CD4-positive, alpha-beta memory T cell (primary cell): Measurements from ENCODE around the gene SUN2. TPM values are rescaled to one million over a fixed set of nuclear protein-coding genes. Genes with fewer than 3 reads are reported as not detected.

ENCODE experiments used
- CTCF ChIA-PET: fragments of 350-600 bp; sonication (Branson Sonifier 250); formaldehyde crosslinking; loops from one replicate; lab custom pipeline; 2021; ENCODE audit warnings: inconsistent platforms; ENCODE audit not compliant: partially characterized antibody; lab: Charles Lee
- POLR2A ChIA-PET: fragments of 350-600 bp; sonication (Branson Sonifier 250); formaldehyde crosslinking; loops from one replicate; lab custom pipeline; 2021; ENCODE audit not compliant: partially characterized antibody; lab: Charles Lee
- DNase-seq, 5 donors: peaks; one replicate each; pipeline versions ENCODE4 v3.0.0 to v3.0.0-alpha.2; 2020 to 2022; ENCODE audit warnings: mixed read lengths in 1 of 5
- H3K27ac ChIP-seq: one replicate; pipeline ENCODE4 v1.7.0; 2013; ENCODE audit warnings: low read depth, low read length
- H3K27me3 ChIP-seq: 2 replicates; pipeline ENCODE4 v1.7.0; 2013; ENCODE audit warnings: mild to moderate bottlenecking, low read length, moderate library complexity; ENCODE audit not compliant: insufficient read depth
- H3K36me3 ChIP-seq: 2 replicates; pipeline ENCODE4 v1.7.0; 2013; ENCODE audit warnings: mild to moderate bottlenecking, low read length, moderate library complexity; ENCODE audit not compliant: insufficient read depth
- H3K4me1 ChIP-seq: 2 replicates; pipeline ENCODE4 v1.7.0; 2013; ENCODE audit warnings: mild to moderate bottlenecking, low read length, moderate library complexity; ENCODE audit not compliant: insufficient read depth
- H3K4me3 ChIP-seq, 2 donors: one replicate each; pipeline ENCODE4 v1.7.0; 2013; ENCODE audit warnings: low read length in 2 of 2, mild to moderate bottlenecking in 1 of 2
- H3K9me3 ChIP-seq, 2 donors: one replicate each; pipeline ENCODE4 v1.7.0; 2013; ENCODE audit warnings: low read length in 2 of 2, control low read depth in 1 of 2; ENCODE audit not compliant: control insufficient read depth in 1 of 2
- H3K27ac Mint-ChIP-seq, 7 donors: one replicate each; pipeline ENCODE4 v1.8.0; 2020 to 2021; ENCODE audit warnings: mixed read lengths in 7 of 7, mild to moderate bottlenecking in 6 of 7, inconsistent platforms in 3 of 7, moderate library complexity in 3 of 7
- H3K27me3 Mint-ChIP-seq, 2 donors: one replicate each; pipeline ENCODE4 v1.8.0; 2020 to 2021; ENCODE audit warnings: mixed read lengths in 2 of 2
- H3K36me3 Mint-ChIP-seq, 2 donors: one replicate each; pipeline ENCODE4 v1.8.0; 2020 to 2021; ENCODE audit warnings: mixed read lengths in 2 of 2, inconsistent platforms in 1 of 2, mild to moderate bottlenecking in 1 of 2
- H3K4me1 Mint-ChIP-seq, 4 donors: one replicate each; pipeline ENCODE4 v1.8.0; 2020 to 2021; ENCODE audit warnings: mixed read lengths in 4 of 4, mild to moderate bottlenecking in 1 of 4
- H3K4me3 Mint-ChIP-seq, 8 donors: one replicate each; pipeline ENCODE4 v1.8.0; 2020 to 2021; ENCODE audit warnings: mixed read lengths in 8 of 8, mild to moderate bottlenecking in 7 of 8, moderate library complexity in 6 of 8, inconsistent platforms in 3 of 8
- H3K9me3 Mint-ChIP-seq, 8 donors: one replicate each; pipeline ENCODE4 v1.8.0; 2020 to 2021; ENCODE audit warnings: mixed read lengths in 8 of 8, mild to moderate bottlenecking in 5 of 8, inconsistent platforms in 3 of 8, moderate library complexity in 1 of 8
- intact Hi-C: fragments of 100-400 bp; cut with micrococcal nuclease; formaldehyde crosslinking; loops from one replicate; pipeline ENCODE4 v1.15.1; 2023
- polyA plus RNA-seq, 2 donors: library from polyadenylated mRNA; unstranded; fragments of 300-500 nt; fragmentation: Illumina TruSeq; gene quantifications; one replicate each; pipeline ENCODE4 v1.2.3, GENCODE V29; 2021
- total RNA-seq, 2 experiments: library from RNA; stranded (reverse); gene quantifications; one replicate each; pipeline ENCODE4 v1.2.3, GENCODE V29; 2021

Gene SUN2
- total and polyA plus RNA-seq, 4 experiments from 2014 or later: 323 to 1,004 (median 815) TPM

DNA sequence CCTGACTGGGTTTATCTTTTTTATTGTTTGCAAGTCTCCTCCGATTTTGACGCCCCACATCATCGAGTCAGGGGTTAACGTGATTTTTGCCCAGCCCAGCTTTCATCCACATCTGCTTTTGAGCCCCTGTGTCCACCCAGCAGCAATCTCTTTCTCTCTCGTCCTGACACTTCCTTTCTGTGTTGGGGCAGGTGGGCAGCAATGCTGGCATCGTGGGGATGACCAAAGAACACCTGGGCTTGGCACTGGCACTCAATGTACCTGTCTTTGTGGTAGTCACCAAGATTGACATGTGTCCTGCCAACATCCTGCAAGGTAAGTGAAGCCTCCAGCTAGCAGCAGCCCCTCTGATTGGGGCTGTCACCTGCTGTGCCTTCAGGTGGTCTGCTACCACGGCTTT lies 34.2 kb downstream of the SUN2 start:
- CTCF ChIA-PET: interaction anchor here (0.7 to 2.3 kb wide), 4 partner anchors 10 to 48 kb away, joined by 3 to 10 read pairs (median 5); no protein-coding TSS in a partner anchor
- DNase-seq: peak in 1 of 5 donors; percentile 14
- no peaks in the 10 kb centered on the region for H3K27me3 Mint-ChIP-seq
- H3K9me3 Mint-ChIP-seq: peaks cover 0 to 3% (median 0%) of the 10 kb centered on the region in 8 donors
- H3K27ac Mint-ChIP-seq: peak overlapping the region in 2 of 7 donors; percentile 3 to 8
- Histone ChIP-seq H3K9me3 (no peaks in the 10 kb centered on the region), H3K27ac (no peak overlapping the region), H3K4me3 (no peak overlapping the region), H3K4me1 (no peaks in the 10 kb centered on the region), H3K36me3 (peaks cover 61% of the 10 kb centered on the region), H3K27me3 (no peaks in the 10 kb centered on the region)
- no peak overlapping the region for H3K4me3 Mint-ChIP-seq
- POLR2A ChIA-PET: interaction anchor here (8.8 to 41.4 kb wide), 2 partner anchors 13 to 28 kb away, joined by 50 to 1746 read pairs; partner anchors contain the start of genes GTPBP1 and SUN2
- H3K36me3 Mint-ChIP-seq: peaks cover 49 to 79% of the 10 kb centered on the region in 2 donors
- intact Hi-C loops: loop anchor here (5.0 kb wide), 1 partner anchor 36 kb away; the partner anchor contains the start of gene SUN2
- H3K4me1 Mint-ChIP-seq: peaks cover 5 to 14% (median 9%) of the 10 kb centered on the region in 4 donors

GRCh38 chr22:38720350-38720749 lies 35.4 kb downstream of the SUN2 start:
- Mint-ChIP-seq H3K27me3 (no peaks in the 10 kb centered on the region), H3K36me3 (peaks cover 42 to 82% of the 10 kb centered on the region in 2 donors), H3K4me1 (peaks cover 6 to 16% (median 8%) of the 10 kb centered on the region in 4 donors), H3K27ac (no peak overlapping the region), H3K9me3 (peaks cover 0 to 3% (median 0%) of the 10 kb centered on the region in 8 donors), H3K4me3 (no peak overlapping the region)
- Histone ChIP-seq H3K4me1 (peaks cover under 1% of the 10 kb centered on the region), H3K27ac (no peak overlapping the region), H3K27me3 (no peaks in the 10 kb centered on the region), H3K9me3 (no peaks in the 10 kb centered on the region), H3K4me3 (no peak overlapping the region), H3K36me3 (peaks cover 61% of the 10 kb centered on the region)
- intact Hi-C loops: loop anchor here (5.0 kb wide), 1 partner anchor 37 kb away; the partner anchor contains the start of gene SUN2
- ChIA-PET CTCF (interaction anchor here (1.7 kb wide), 1 partner anchor 13 kb away, joined by 4 read pairs; no protein-coding TSS in a partner anchor), POLR2A (interaction anchor here (8.8 to 41.4 kb wide), 2 partner anchors 12 to 29 kb away, joined by 50 to 1746 read pairs; partner anchors contain the start of genes GTPBP1 and SUN2)
- no peak for DNase-seq

DNA sequence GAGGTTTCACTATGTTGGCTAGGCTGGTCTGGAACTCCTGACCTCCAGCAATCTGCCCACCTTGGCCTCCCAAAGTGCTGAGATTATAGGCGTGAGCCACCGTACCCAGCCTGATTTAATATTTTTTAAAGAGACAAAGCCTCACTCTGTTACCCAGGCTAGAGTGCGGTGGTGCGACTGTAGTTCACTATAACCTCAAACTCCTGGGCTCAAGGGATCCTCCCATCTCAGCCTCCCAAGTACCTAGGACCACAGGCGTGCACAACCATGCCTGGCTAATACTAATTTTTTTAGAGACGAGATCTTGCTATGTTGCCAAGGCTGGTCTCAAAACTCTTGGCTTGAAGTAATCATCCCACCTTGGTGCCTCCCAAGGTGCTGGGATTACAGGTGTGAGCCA lies 36.6 kb downstream of the SUN2 start:
- H3K36me3 ChIP-seq: peaks cover 55% of the 10 kb centered on the region
- peak in 1 of 5 donors; percentile 24 for DNase-seq
- H3K4me1 ChIP-seq: peaks cover 10% of the 10 kb centered on the region
- Mint-ChIP-seq H3K27ac (peak overlapping the region in 1 of 7 donors; percentile 18), H3K9me3 (peaks cover 0 to 2% (median 0%) of the 10 kb centered on the region in 8 donors), H3K4me1 (peaks cover 9 to 16% (median 11%) of the 10 kb centered on the region in 4 donors), H3K27me3 (no peaks in the 10 kb centered on the region), H3K36me3 (peaks cover 34 to 81% of the 10 kb centered on the region in 2 donors), H3K4me3 (no peak overlapping the region)
- ChIA-PET POLR2A (interaction anchor here (0.8 to 41.4 kb wide), 3 partner anchors 11 to 38 kb away, joined by 3 to 1746 read pairs (median 50); partner anchors contain the start of genes GTPBP1, SUN2 and TOMM22), CTCF (interaction anchor here (0.8 to 1.7 kb wide), 2 partner anchors 14 kb away, joined by 3 to 4 read pairs; partner anchors contain the start of gene GTPBP1)
- H3K4me3 ChIP-seq: no peak overlapping the region
- H3K9me3 ChIP-seq: no peaks in the 10 kb centered on the region
- intact Hi-C loops: no loop called here
- H3K27me3 ChIP-seq: no peaks in the 10 kb centered on the region
- no peak overlapping the region for H3K27ac ChIP-seq

DNA sequence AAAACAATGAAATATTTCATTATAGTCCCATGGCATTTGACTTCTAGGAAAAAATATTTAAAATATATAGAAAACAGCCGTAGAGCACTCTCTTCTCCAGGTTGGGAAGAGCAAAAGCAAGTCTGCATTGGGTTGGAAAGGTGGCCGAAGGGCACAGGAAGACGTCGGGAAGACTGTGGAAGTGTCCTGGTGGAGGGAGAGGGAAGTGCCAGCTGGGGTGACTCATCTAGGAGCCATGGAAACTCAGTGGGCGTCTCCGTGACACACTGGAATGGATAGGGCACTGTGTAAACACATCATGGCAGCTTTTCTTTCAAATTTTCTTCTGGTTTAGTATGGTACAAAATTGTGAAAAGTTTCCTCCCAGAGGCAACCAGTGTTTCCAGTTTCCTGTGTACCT lies 37.4 kb downstream of the SUN2 start:
- peaks cover 47% of the 10 kb centered on the region for H3K36me3 ChIP-seq
- H3K27ac ChIP-seq: no peak overlapping the region
- intact Hi-C loops: no loop called here
- peak in 1 of 5 donors; percentile 35 for DNase-seq
- Mint-ChIP-seq H3K27ac (peak overlapping the region in 2 of 7 donors; percentile 36 to 46), H3K4me1 (peaks cover 15 to 21% (median 18%) of the 10 kb centered on the region in 4 donors), H3K4me3 (no peak overlapping the region), H3K36me3 (peaks cover 28 to 79% of the 10 kb centered on the region in 2 donors), H3K9me3 (no peaks in the 10 kb centered on the region), H3K27me3 (no peaks in the 10 kb centered on the region)
- H3K9me3 ChIP-seq: no peaks in the 10 kb centered on the region
- H3K4me3 ChIP-seq: no peak overlapping the region
- ChIA-PET CTCF (interaction anchor here (1.4 to 1.7 kb wide), 3 partner anchors 15 to 49 kb away, joined by 3 to 4 read pairs (median 4); no protein-coding TSS in a partner anchor), POLR2A (interaction anchor here (0.8 to 41.4 kb wide), 3 partner anchors 10 to 37 kb away, joined by 3 to 1746 read pairs (median 50); partner anchors contain the start of genes GTPBP1, SUN2 and TOMM22)
- peaks cover 17% of the 10 kb centered on the region for H3K4me1 ChIP-seq
- no peaks in the 10 kb centered on the region for H3K27me3 ChIP-seq

GRCh38 chr22:38717244-38717643 lies 38.6 kb downstream of the SUN2 start:
- intact Hi-C loops: no loop called here
- Histone ChIP-seq H3K27me3 (no peaks in the 10 kb centered on the region), H3K27ac (no peak overlapping the region), H3K4me3 (no peak overlapping the region), H3K9me3 (no peaks in the 10 kb centered on the region), H3K36me3 (peaks cover 43% of the 10 kb centered on the region), H3K4me1 (peaks cover 29% of the 10 kb centered on the region)
- Mint-ChIP-seq H3K27me3 (no peaks in the 10 kb centered on the region), H3K9me3 (no peaks in the 10 kb centered on the region), H3K4me3 (no peak overlapping the region), H3K4me1 (peaks cover 25 to 33% (median 28%) of the 10 kb centered on the region in 4 donors), H3K36me3 (peaks cover 21 to 79% of the 10 kb centered on the region in 2 donors), H3K27ac (peak overlapping the region in 2 of 7 donors; percentile 35 to 62)
- ChIA-PET CTCF (interaction anchor here (0.7 to 1.7 kb wide), 3 partner anchors 17 to 51 kb away, joined by 3 to 4 read pairs (median 3); partner anchors contain the start of gene TOMM22), POLR2A (interaction anchor here (8.8 to 41.4 kb wide), 2 partner anchors 9 to 32 kb away, joined by 50 to 1746 read pairs; partner anchors contain the start of genes GTPBP1 and SUN2)
- DNase-seq: peak in 1 of 5 donors; percentile 28

GRCh38 chr22:38716826-38717225 lies 39.0 kb downstream of the SUN2 start:
- H3K4me1 Mint-ChIP-seq: peaks cover 28 to 37% (median 32%) of the 10 kb centered on the region in 4 donors
- no peak overlapping the region for H3K4me3 Mint-ChIP-seq
- H3K4me3 ChIP-seq: no peak overlapping the region
- intact Hi-C loops: no loop called here
- H3K27ac Mint-ChIP-seq: peak overlapping the region in 2 of 7 donors; percentile 35 to 62
- H3K9me3 Mint-ChIP-seq: no peaks in the 10 kb centered on the region
- peaks cover 33% of the 10 kb centered on the region for H3K4me1 ChIP-seq
- no peaks in the 10 kb centered on the region for H3K27me3 ChIP-seq
- no peaks in the 10 kb centered on the region for H3K27me3 Mint-ChIP-seq
- H3K36me3 Mint-ChIP-seq: peaks cover 21 to 78% of the 10 kb centered on the region in 2 donors
- no peak overlapping the region for H3K27ac ChIP-seq
- ChIA-PET POLR2A (interaction anchor here (0.7 to 41.4 kb wide), 3 partner anchors 9 to 33 kb away, joined by 3 to 1746 read pairs (median 50); partner anchors contain the start of genes GTPBP1, JOSD1 and SUN2), CTCF (no interaction called here)
- peak in 1 of 5 donors; percentile 9 for DNase-seq
- H3K36me3 ChIP-seq: peaks cover 43% of the 10 kb centered on the region
- H3K9me3 ChIP-seq: no peaks in the 10 kb centered on the region

GRCh38 chr22:38716271-38716670 lies 39.5 kb downstream of the SUN2 start:
- CTCF ChIA-PET: no interaction called here

More at GRCh38 chr22:38716271-38716670, 39.5 kb downstream of the SUN2 start:
- Mint-ChIP-seq H3K9me3 (no peaks in the 10 kb centered on the region), H3K4me1 (peaks cover 28 to 39% (median 34%) of the 10 kb centered on the region in 4 donors), H3K27ac (peak overlapping the region in 2 of 7 donors; percentile 35 to 55), H3K27me3 (no peaks in the 10 kb centered on the region), H3K36me3 (peaks cover 17 to 74% of the 10 kb centered on the region in 2 donors), H3K4me3 (no peak overlapping the region)
- POLR2A ChIA-PET: interaction anchor here (0.7 to 41.4 kb wide), 3 partner anchors 8 to 33 kb away, joined by 3 to 1746 read pairs (median 50); partner anchors contain the start of genes GTPBP1, JOSD1 and SUN2
- intact Hi-C loops: no loop called here
- no peak for DNase-seq
- no peaks in the 10 kb centered on the region for H3K27me3 ChIP-seq
- H3K4me3 ChIP-seq: no peak overlapping the region
- peaks cover 43% of the 10 kb centered on the region for H3K36me3 ChIP-seq
- peaks cover 35% of the 10 kb centered on the region for H3K4me1 ChIP-seq
- H3K9me3 ChIP-seq: no peaks in the 10 kb centered on the region
- H3K27ac ChIP-seq: no peak overlapping the region
